HEK293 (cell line): ENCODE results near the gene APOH.

Experiments used
- ZBTB11 ChIP-seq: fragments of 450-650 bp; formaldehyde crosslinking; conservative IDR thresholded peaks from 2 replicates; pipeline ENCODE4 v1.5.1; 2016; ENCODE audit warnings: low read depth, missing biosample characterization, missing genetic modification characterization

The APOH gene

GRCh38 chr17:66165537-66166123, 63.6 kb downstream of the APOH start (continued):
- no peak for TF ChIP-seq ZBTB11 (tag by site-specific recombination)
- TF ChIP-seq, all 188 proteins: peak for 3
